ENCODE results near the gene CD300C.

- TF ChIP-seq CTCF (conservative IDR thresholded peaks at IDR 0.05; ENCODE audit: low read depth, low read length) (no peak), EZH2 (IDR thresholded peaks at IDR 0.05; ENCODE audit: borderline replicate concordance, low read depth, low read length, poor library complexity, severe bottlenecking) (no peak)
These were observed 45.6 kb upstream of the CD300C start for GRCh38 chr17:74591503-74591902.
